ENCODE data around the gene NEUROD2. TPM values are rescaled to one million over a fixed set of nuclear protein-coding genes. Genes with fewer than 3 reads are reported as not detected.
A peak's percentile ranks its signal among the peaks of the same experiment; 100 is the strongest.

NEUROD2 gene
- total RNA-seq, 1 experiment from 2014 or later: not detected

- ChIA-PET CTCF (no interaction called here), POLR2A (no interaction called here)
- in situ Hi-C loops (cut with HindIII; ENCODE audit: low pct_unique_long_range_greater_than_20kb, low sequenced_read_pairs): no loop called here
- H3K4me1 ChIP-seq (ENCODE audit: control insufficient read depth, insufficient read depth, low read length): peaks cover 12% of the 10 kb centered on the region; the same call in 1 of the 2 replicates
- DNase-seq (ENCODE audit: low read depth, low spot score) (no peak), ATAC-seq (no peak)
- H3K27me3 ChIP-seq (ENCODE audit: control insufficient read depth, insufficient read depth, low read length): peaks cover 18% of the 10 kb centered on the region; the same call in 1 of the 2 replicates
- BruUV-seq (replicated peaks): no TSS peak
- H3K36me3 ChIP-seq (ENCODE audit: control insufficient read depth, insufficient read depth, low read length): no peaks in the 10 kb centered on the region
- intact Hi-C loops (cut with micrococcal nuclease; ENCODE audit: unreplicated experiment): no loop called here
- no peaks in the 10 kb centered on the region for H3K9me3 ChIP-seq (ENCODE audit: control insufficient read depth, insufficient read depth, low read depth, low read length)
- TF ChIP-seq SIN3A (IDR thresholded peaks at IDR 0.05; ENCODE audit: borderline replicate concordance, insufficient read depth, low read depth, low read length) (no peak), TCF7L2 (IDR thresholded peaks at IDR 0.05; ENCODE audit: low read depth, low read length) (no peak), POLR2AphosphoS5 (IDR thresholded peaks at IDR 0.05; ENCODE audit: low read depth, low read length) (no peak)
- TF ChIP-seq, protein P1, sequence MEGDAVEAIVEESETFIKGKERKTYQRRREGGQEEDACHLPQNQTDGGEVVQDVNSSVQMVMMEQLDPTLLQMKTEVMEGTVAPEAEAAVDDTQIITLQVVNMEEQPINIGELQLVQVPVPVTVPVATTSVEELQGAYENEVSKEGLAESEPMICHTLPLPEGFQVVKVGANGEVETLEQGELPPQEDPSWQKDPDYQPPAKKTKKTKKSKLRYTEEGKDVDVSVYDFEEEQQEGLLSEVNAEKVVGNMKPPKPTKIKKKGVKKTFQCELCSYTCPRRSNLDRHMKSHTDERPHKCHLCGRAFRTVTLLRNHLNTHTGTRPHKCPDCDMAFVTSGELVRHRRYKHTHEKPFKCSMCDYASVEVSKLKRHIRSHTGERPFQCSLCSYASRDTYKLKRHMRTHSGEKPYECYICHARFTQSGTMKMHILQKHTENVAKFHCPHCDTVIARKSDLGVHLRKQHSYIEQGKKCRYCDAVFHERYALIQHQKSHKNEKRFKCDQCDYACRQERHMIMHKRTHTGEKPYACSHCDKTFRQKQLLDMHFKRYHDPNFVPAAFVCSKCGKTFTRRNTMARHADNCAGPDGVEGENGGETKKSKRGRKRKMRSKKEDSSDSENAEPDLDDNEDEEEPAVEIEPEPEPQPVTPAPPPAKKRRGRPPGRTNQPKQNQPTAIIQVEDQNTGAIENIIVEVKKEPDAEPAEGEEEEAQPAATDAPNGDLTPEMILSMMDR (IDR thresholded peaks at IDR 0.05): no peak
- TF ChIP-seq, protein P2, sequence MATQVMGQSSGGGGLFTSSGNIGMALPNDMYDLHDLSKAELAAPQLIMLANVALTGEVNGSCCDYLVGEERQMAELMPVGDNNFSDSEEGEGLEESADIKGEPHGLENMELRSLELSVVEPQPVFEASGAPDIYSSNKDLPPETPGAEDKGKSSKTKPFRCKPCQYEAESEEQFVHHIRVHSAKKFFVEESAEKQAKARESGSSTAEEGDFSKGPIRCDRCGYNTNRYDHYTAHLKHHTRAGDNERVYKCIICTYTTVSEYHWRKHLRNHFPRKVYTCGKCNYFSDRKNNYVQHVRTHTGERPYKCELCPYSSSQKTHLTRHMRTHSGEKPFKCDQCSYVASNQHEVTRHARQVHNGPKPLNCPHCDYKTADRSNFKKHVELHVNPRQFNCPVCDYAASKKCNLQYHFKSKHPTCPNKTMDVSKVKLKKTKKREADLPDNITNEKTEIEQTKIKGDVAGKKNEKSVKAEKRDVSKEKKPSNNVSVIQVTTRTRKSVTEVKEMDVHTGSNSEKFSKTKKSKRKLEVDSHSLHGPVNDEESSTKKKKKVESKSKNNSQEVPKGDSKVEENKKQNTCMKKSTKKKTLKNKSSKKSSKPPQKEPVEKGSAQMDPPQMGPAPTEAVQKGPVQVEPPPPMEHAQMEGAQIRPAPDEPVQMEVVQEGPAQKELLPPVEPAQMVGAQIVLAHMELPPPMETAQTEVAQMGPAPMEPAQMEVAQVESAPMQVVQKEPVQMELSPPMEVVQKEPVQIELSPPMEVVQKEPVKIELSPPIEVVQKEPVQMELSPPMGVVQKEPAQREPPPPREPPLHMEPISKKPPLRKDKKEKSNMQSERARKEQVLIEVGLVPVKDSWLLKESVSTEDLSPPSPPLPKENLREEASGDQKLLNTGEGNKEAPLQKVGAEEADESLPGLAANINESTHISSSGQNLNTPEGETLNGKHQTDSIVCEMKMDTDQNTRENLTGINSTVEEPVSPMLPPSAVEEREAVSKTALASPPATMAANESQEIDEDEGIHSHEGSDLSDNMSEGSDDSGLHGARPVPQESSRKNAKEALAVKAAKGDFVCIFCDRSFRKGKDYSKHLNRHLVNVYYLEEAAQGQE (IDR thresholded peaks at IDR 0.05; ENCODE audit: insufficient read depth in 1 of 2, low read depth in 2 of 2, low read length in 1 of 2): no peak
- H3K4me3 ChIP-seq (ENCODE audit: low read depth in 2 of 2, low read length in 2 of 2): no peak overlapping the region
- no peak overlapping the region for H3K27ac ChIP-seq (ENCODE audit: low read length)
Measured at GRCh38 chr17:39598047-39598481, 9.7 kb downstream of the NEUROD2 start.

DNA sequence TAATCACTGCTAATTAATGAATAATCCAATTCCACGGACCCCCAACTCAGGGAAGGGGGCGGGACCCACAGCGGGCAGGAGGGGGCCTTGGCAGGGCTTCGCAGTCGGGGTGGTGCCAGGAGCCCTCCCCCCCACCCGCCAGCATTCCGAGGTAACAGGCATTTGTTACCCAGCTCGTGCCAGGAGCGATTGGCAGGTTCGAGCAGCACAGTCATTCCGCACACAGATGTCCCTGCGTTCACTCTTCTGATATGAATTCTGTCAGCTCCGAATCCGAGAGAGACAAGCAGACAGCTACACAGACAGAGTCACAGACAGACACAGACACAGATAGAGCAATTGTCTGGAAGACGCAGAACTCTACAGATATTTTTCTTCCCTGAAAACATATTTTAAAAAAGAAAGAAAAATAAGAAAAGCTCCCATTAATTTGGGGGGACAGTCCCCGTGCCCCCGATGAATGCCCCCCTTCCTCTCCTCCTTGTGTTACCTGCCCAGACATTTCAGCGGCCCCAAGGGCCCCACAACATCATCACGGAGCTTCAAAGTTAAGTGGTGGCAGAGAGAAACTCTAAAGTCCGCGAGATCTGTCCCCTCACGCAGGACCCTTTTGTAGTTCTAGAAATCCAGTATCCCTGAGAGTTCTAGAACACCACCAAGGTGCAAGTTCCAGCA, 10.2 kb downstream of the NEUROD2 start:
- ChIA-PET CTCF (no interaction called here), POLR2A (interaction anchor here (0.7 kb wide), 1 partner anchor 383 kb away, joined by 4 read pairs; the partner anchor contains the start of gene PSMD3)
- ATAC-seq (0 out of 2 replicates have a peak, but pooled peaks have one; percentile 47), DNase-seq (ENCODE audit: low read depth, low spot score) (no peak)
- Histone ChIP-seq H3K4me1 (ENCODE audit: control insufficient read depth, insufficient read depth, low read length) (peaks cover 12% of the 10 kb centered on the region; the same call in 1 of the 2 replicates), H3K9me3 (ENCODE audit: control insufficient read depth, insufficient read depth, low read depth, low read length) (no peaks in the 10 kb centered on the region), H3K36me3 (ENCODE audit: control insufficient read depth, insufficient read depth, low read length) (no peaks in the 10 kb centered on the region), H3K4me3 (ENCODE audit: low read depth in 2 of 2, low read length in 2 of 2) (no peak overlapping the region), H3K27me3 (ENCODE audit: control insufficient read depth, insufficient read depth, low read length) (peaks cover 16% of the 10 kb centered on the region; the same call in 1 of the 2 replicates), H3K27ac (ENCODE audit: low read length) (no peak overlapping the region)
- in situ Hi-C loops (cut with HindIII; ENCODE audit: low pct_unique_long_range_greater_than_20kb, low sequenced_read_pairs): no loop called here
- no TSS peak for BruUV-seq (replicated peaks)
- intact Hi-C loops (cut with micrococcal nuclease; ENCODE audit: unreplicated experiment): no loop called here
- TF ChIP-seq POLR2AphosphoS5 (IDR thresholded peaks at IDR 0.05; ENCODE audit: low read depth, low read length) (no peak), TCF7L2 (IDR thresholded peaks at IDR 0.05; ENCODE audit: low read depth, low read length) (no peak), SIN3A (IDR thresholded peaks at IDR 0.05; ENCODE audit: borderline replicate concordance, insufficient read depth, low read depth, low read length) (no peak)
- TF ChIP-seq, protein P1 (IDR thresholded peaks at IDR 0.05): no peak
- TF ChIP-seq, protein P2 (IDR thresholded peaks at IDR 0.05; ENCODE audit: insufficient read depth in 1 of 2, low read depth in 2 of 2, low read length in 1 of 2): no peak
